GM21390 (cell line): ENCODE results near the gene PLPPR5.
"Not testable (repeated sequence)": the region's sequence is repeated elsewhere in the genome, so short reads cannot be mapped to it uniquely, and the experiment has no call there.

Experiments
- ATAC-seq: cut with Tn5 transposase; IDR thresholded peaks from one replicate; pipeline ENCODE4 v1.9.1; 2021; ENCODE audit not compliant: unreplicated experiment

PLPPR5 gene

GRCh38 chr1:99004861-99005442, at the start of gene PLPPR5:
Gene PLPPR5, minus strand, starts transcription at chr1:99004861. Its CDS starts 190 bp downstream, at chr1:99004671.
- no peak for ATAC-seq

- ATAC-seq, result no peak
Measured at GRCh38 chr1:99051611-99052283, 47.1 kb upstream of the PLPPR5 start.

- no peak for ATAC-seq
Measured at GRCh38 chr1:99049745-99050144, 45.1 kb upstream of the PLPPR5 start.

GRCh38 chr1:99036746-99037145, 32.1 kb upstream of the PLPPR5 start:
- ATAC-seq, result not testable (repeated sequence)

- ATAC-seq, result no peak
Measured at GRCh38 chr1:99018313-99018712, 13.7 kb upstream of the PLPPR5 start.

- no peak for ATAC-seq
Measured at GRCh38 chr1:99017655-99018054, 13.0 kb upstream of the PLPPR5 start.

GRCh38 chr1:99010679-99011078, 6.0 kb upstream of the PLPPR5 start:
- no peak for ATAC-seq

- ATAC-seq, result no peak
Measured at GRCh38 chr1:99007366-99007765, 2.7 kb upstream of the PLPPR5 start.

GRCh38 chr1:99005537-99005942, 879 bp upstream of the PLPPR5 start:
- no peak for ATAC-seq

- no peak for ATAC-seq
Measured at GRCh38 chr1:99004254-99004860, 304 bp downstream of the PLPPR5 start.

- no peak for ATAC-seq
Measured at GRCh38 chr1:99003581-99004253, 944 bp downstream of the PLPPR5 start.

GRCh38 chr1:98992844-98993243, 11.8 kb downstream of the PLPPR5 start:
- ATAC-seq, result no peak

- peak; percentile 65 for ATAC-seq
Measured at GRCh38 chr1:98991127-98992012, 13.3 kb downstream of the PLPPR5 start.

- no peak for ATAC-seq
Measured at GRCh38 chr1:98989556-98989907, 15.1 kb downstream of the PLPPR5 start.

- no peak for ATAC-seq
Measured at GRCh38 chr1:98988904-98989555, 15.6 kb downstream of the PLPPR5 start.

- no peak for ATAC-seq
Measured at GRCh38 chr1:98985687-98986086, 19.0 kb downstream of the PLPPR5 start.

GRCh38 chr1:98981917-98982513, 22.6 kb downstream of the PLPPR5 start:
- no peak for ATAC-seq

GRCh38 chr1:98979463-98979862, 25.2 kb downstream of the PLPPR5 start:
- no peak for ATAC-seq

- no peak for ATAC-seq
Measured at GRCh38 chr1:98975810-98976209, 28.9 kb downstream of the PLPPR5 start.

GRCh38 chr1:98975113-98975512, 29.5 kb downstream of the PLPPR5 start:
- no peak for ATAC-seq
